Mesenchymal stem cell (in vitro differentiated cells and primary cell): ENCODE measurements around the gene NOC2L.
"Not testable (repeated sequence)": the region's sequence is repeated elsewhere in the genome, so short reads cannot be mapped to it uniquely, and the experiment has no call there.

ENCODE experiments used
- DNase-seq: peaks from one replicate; pipeline ENCODE4 v3.0.0-alpha.2; 2013
- H2AFZ ChIP-seq: one replicate; pipeline ENCODE4 v1.6.1; 2013; ENCODE audit warnings: low read depth, mild to moderate bottlenecking, control low read depth, inconsistent platforms, low read length, moderate library complexity
- H2AK5ac ChIP-seq: 2 replicates; pipeline ENCODE4 v1.6.1; 2013; ENCODE audit warnings: low read length, moderate library complexity, mild to moderate bottlenecking, inconsistent platforms; ENCODE audit not compliant: severe bottlenecking
- H2BK120ac ChIP-seq: one replicate; pipeline ENCODE4 v1.6.1; 2013; ENCODE audit warnings: low read depth, mild to moderate bottlenecking, inconsistent platforms, low read length, moderate library complexity
- H2BK12ac ChIP-seq, 2 experiments: one replicate each; pipeline ENCODE4 v1.6.1; 2013; ENCODE audit warnings: inconsistent platforms in 2 of 2, low read length in 2 of 2, mild to moderate bottlenecking in 2 of 2, moderate library complexity in 2 of 2, control low read depth in 1 of 2
- H2BK15ac ChIP-seq: one replicate; pipeline ENCODE4 v1.6.1; 2013; ENCODE audit warnings: mild to moderate bottlenecking, low read depth, inconsistent platforms; ENCODE audit not compliant: poor library complexity, severe bottlenecking
- H2BK5ac ChIP-seq: 2 replicates; pipeline ENCODE4 v1.6.1; 2013; ENCODE audit warnings: low read depth, mild to moderate bottlenecking, low read length, control low read depth, inconsistent platforms; ENCODE audit not compliant: poor library complexity, severe bottlenecking
- H3K14ac ChIP-seq, 2 experiments: one replicate each; pipeline ENCODE4 v1.6.1; 2013; ENCODE audit warnings: inconsistent platforms in 2 of 2, low read length in 2 of 2, control low read depth in 1 of 2, mild to moderate bottlenecking in 1 of 2, moderate library complexity in 1 of 2
- H3K18ac ChIP-seq, 2 experiments: one replicate each; pipeline ENCODE4 v1.6.1; 2013; ENCODE audit warnings: inconsistent platforms in 2 of 2, low read length in 2 of 2, control low read depth in 1 of 2, low read depth in 1 of 2, mild to moderate bottlenecking in 1 of 2
- H3K23ac ChIP-seq, 2 experiments: one replicate each; pipeline ENCODE4 v1.6.1; 2013; ENCODE audit warnings: inconsistent platforms in 2 of 2, low read length in 2 of 2, mild to moderate bottlenecking in 2 of 2, moderate library complexity in 2 of 2, control low read depth in 1 of 2
- H3K27ac ChIP-seq: 2 replicates; pipeline ENCODE4 v1.5.1; 2013; ENCODE audit warnings: mild to moderate bottlenecking, moderate library complexity, low read length, control low read depth, inconsistent platforms; ENCODE audit not compliant: poor library complexity, severe bottlenecking
- H3K27me3 ChIP-seq, 2 experiments: 2 replicates each; pipeline versions ENCODE4 v1.6.1 to v1.7.0; 2013; ENCODE audit warnings: low read length in 2 of 2, mild to moderate bottlenecking in 2 of 2, moderate library complexity in 2 of 2, control low read depth in 1 of 2, inconsistent platforms in 1 of 2; ENCODE audit not compliant: control insufficient read depth in 1 of 2, insufficient read depth in 1 of 2
- H3K36me3 ChIP-seq, 2 experiments: 2 replicates each; pipeline versions ENCODE4 v1.6.1 to v1.7.0; 2013; ENCODE audit warnings: low read length in 2 of 2, control low read depth in 1 of 2, inconsistent platforms in 1 of 2, low read depth in 1 of 2, mild to moderate bottlenecking in 1 of 2; ENCODE audit not compliant: insufficient read depth in 2 of 2, control insufficient read depth in 1 of 2
- H3K4ac ChIP-seq, 2 experiments: one replicate each; pipeline ENCODE4 v1.6.1; 2013; ENCODE audit warnings: inconsistent platforms in 2 of 2, low read length in 2 of 2, mild to moderate bottlenecking in 2 of 2, moderate library complexity in 2 of 2, control low read depth in 1 of 2, low read depth in 1 of 2
- H3K4me1 ChIP-seq: 2 replicates; pipeline ENCODE4 v1.6.1; 2013; ENCODE audit warnings: low read depth, low read length, control low read depth; ENCODE audit not compliant: control insufficient read depth, insufficient read depth
- H3K4me2 ChIP-seq: 2 replicates; pipeline ENCODE4 v1.6.1; 2013; ENCODE audit warnings: low read length, mild to moderate bottlenecking, inconsistent platforms; ENCODE audit not compliant: poor library complexity, severe bottlenecking
- H3K4me3 ChIP-seq, 2 experiments: 2 replicates each; pipeline versions ENCODE4 v1.5.1 to v1.7.0; 2013; ENCODE audit warnings: low read length in 2 of 2, mild to moderate bottlenecking in 2 of 2, control low read depth in 1 of 2, low read depth in 1 of 2; ENCODE audit not compliant: insufficient read depth in 1 of 2
- H3K79me1 ChIP-seq: replicated peaks from 2 replicates; pipeline ENCODE4 v1.6.1; 2013; ENCODE audit warnings: mild to moderate bottlenecking, control low read depth, low read length, inconsistent platforms; ENCODE audit not compliant: poor library complexity, severe bottlenecking
- H3K9ac ChIP-seq: 2 replicates; pipeline ENCODE4 v1.7.0; 2013; ENCODE audit warnings: mild to moderate bottlenecking, low read length, moderate library complexity
- H3K9me3 ChIP-seq: 2 replicates; pipeline ENCODE4 v1.7.0; 2013; ENCODE audit warnings: mild to moderate bottlenecking, low read length; ENCODE audit not compliant: control insufficient read depth
- H4K8ac ChIP-seq: one replicate; pipeline ENCODE4 v1.6.1; 2013; ENCODE audit warnings: inconsistent platforms, mild to moderate bottlenecking, low read length, moderate library complexity
- H4K91ac ChIP-seq: one replicate; pipeline ENCODE4 v1.6.1; 2013; ENCODE audit warnings: mild to moderate bottlenecking, low read length, inconsistent platforms
- WGBS: methylation state at CpG from one replicate; pipeline ENCODE4 v1.1.7; 2013; ENCODE audit warnings: mixed read lengths; 5-methylcytosine and 5-hydroxymethylcytosine counted together

Gene NOC2L

GRCh38 chr1:901108-901859, 57.8 kb downstream of the NOC2L start:
- Histone ChIP-seq H3K4me2 (no peak overlapping the region), H3K9me3 (no peaks in the 10 kb centered on the region), H2BK120ac (no peak overlapping the region), H3K23ac (no peak overlapping the region), H3K27ac (no peak overlapping the region), H3K9ac (no peak overlapping the region), H3K79me1 (no peaks in the 10 kb centered on the region), H2BK15ac (no peak overlapping the region), H4K91ac (no peak overlapping the region), H3K27me3 (peaks cover 37 to 52% of the 10 kb centered on the region in 2 experiments), H2BK5ac (no peak overlapping the region), H3K4ac (no peak overlapping the region), H3K14ac (no peak overlapping the region), H3K4me1 (peaks cover 19% of the 10 kb centered on the region), H2BK12ac (no peak overlapping the region), H3K36me3 (peaks cover 0 to 2% of the 10 kb centered on the region in 2 experiments), H2AK5ac (no peak overlapping the region), H3K4me3 (no peak overlapping the region), H4K8ac (no peak overlapping the region), H3K18ac (no peak overlapping the region), H2AFZ (no peak overlapping the region)
- DNase-seq, result no peak
- WGBS, result 88% methylated on average over 18 of the region's 18 CpGs

- no peaks in the 10 kb centered on the region for H3K36me3 ChIP-seq
- no peak overlapping the region for H2BK12ac ChIP-seq
- no peak overlapping the region for H4K8ac ChIP-seq
- H3K4me2 ChIP-seq, result no peak overlapping the region
- no peaks in the 10 kb centered on the region for H3K9me3 ChIP-seq
- DNase-seq, result no peak
- WGBS, result 90% methylated on average over 8 of the region's 8 CpGs
- H2BK120ac ChIP-seq, result no peak overlapping the region
- no peak overlapping the region for H3K23ac ChIP-seq
- peaks cover 5% of the 10 kb centered on the region for H3K4me1 ChIP-seq
- H3K18ac ChIP-seq, result no peak overlapping the region
- H3K27me3 ChIP-seq, result peaks cover 27 to 62% of the 10 kb centered on the region in 2 experiments
- H3K4ac ChIP-seq, result no peak overlapping the region
- no peak overlapping the region for H3K27ac ChIP-seq
- no peak overlapping the region for H2AK5ac ChIP-seq
- H4K91ac ChIP-seq, result no peak overlapping the region
- no peak overlapping the region for H3K9ac ChIP-seq
- no peak overlapping the region for H3K14ac ChIP-seq
- no peak overlapping the region for H2BK15ac ChIP-seq
- H3K4me3 ChIP-seq, result no peak overlapping the region
- H2BK5ac ChIP-seq, result no peak overlapping the region
- no peak overlapping the region for H2AFZ ChIP-seq
- H3K79me1 ChIP-seq, result no peaks in the 10 kb centered on the region
These were observed 59.3 kb downstream of the NOC2L start for GRCh38 chr1:899636-900317.

DNA sequence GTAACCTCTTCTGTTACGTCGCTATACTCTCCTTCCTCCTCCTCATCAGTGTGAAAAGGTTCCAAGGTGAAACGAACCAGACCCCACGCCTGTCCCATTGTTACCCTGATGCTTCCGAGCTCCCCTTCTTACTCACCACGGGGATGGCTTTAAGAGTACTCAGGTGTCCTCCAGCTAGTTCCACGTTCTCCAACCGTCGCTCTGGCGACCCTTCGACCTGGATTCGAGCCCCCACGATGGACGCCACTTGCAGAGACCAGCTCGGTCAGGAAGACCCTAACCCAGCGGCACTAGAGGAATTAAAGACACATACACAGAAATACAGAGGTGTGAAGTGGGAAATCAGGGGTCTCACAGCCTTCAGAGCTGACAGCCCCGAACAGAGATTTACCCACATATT, 61.1 kb downstream of the NOC2L start:
- WGBS, result 86% methylated on average over 16 of the region's 17 CpGs
- not testable (repeated sequence) for H3K4me1 ChIP-seq, H3K14ac ChIP-seq, H3K9me3 ChIP-seq, H3K4me3 ChIP-seq, H4K91ac ChIP-seq, H2AFZ ChIP-seq, H4K8ac ChIP-seq, H2AK5ac ChIP-seq, H3K4ac ChIP-seq, H2BK12ac ChIP-seq, H3K23ac ChIP-seq, H3K4me2 ChIP-seq, H3K79me1 ChIP-seq, H3K36me3 ChIP-seq, H2BK120ac ChIP-seq, H3K18ac ChIP-seq, DNase-seq, H3K9ac ChIP-seq, H2BK15ac ChIP-seq, H3K27ac ChIP-seq, H2BK5ac ChIP-seq
- H3K27me3 ChIP-seq, result peaks cover 24 to 73% of the 10 kb centered on the region in 2 experiments

- H3K14ac ChIP-seq, result no peak overlapping the region
- H3K9me3 ChIP-seq, result no peaks in the 10 kb centered on the region
- H3K27ac ChIP-seq, result no peak overlapping the region
- no peak overlapping the region for H2BK120ac ChIP-seq
- no peaks in the 10 kb centered on the region for H3K4me1 ChIP-seq
- H3K79me1 ChIP-seq, result no peaks in the 10 kb centered on the region
- H2BK5ac ChIP-seq, result no peak overlapping the region
- no peaks in the 10 kb centered on the region for H3K36me3 ChIP-seq
- no peak overlapping the region for H3K4me3 ChIP-seq
- H2BK15ac ChIP-seq, result no peak overlapping the region
- no peak overlapping the region for H4K91ac ChIP-seq
- no peak overlapping the region for H3K4me2 ChIP-seq
- no peak overlapping the region for H3K9ac ChIP-seq
- no peak overlapping the region for H3K18ac ChIP-seq
- no peak overlapping the region for H2AFZ ChIP-seq
- no peak overlapping the region for H3K4ac ChIP-seq
- H3K23ac ChIP-seq, result no peak overlapping the region
- H2AK5ac ChIP-seq, result no peak overlapping the region
- WGBS, result 94% methylated on average over 7 of the region's 8 CpGs
- H2BK12ac ChIP-seq, result no peak overlapping the region
- H4K8ac ChIP-seq, result no peak overlapping the region
- DNase-seq, result no peak
- peaks cover 24 to 77% of the 10 kb centered on the region in 2 experiments for H3K27me3 ChIP-seq
These were observed 61.8 kb downstream of the NOC2L start for GRCh38 chr1:897226-897625.
